CD14-positive monocyte (primary cell): ENCODE measurements around the gene SYT2. TPM values are rescaled to one million over a fixed set of nuclear protein-coding genes. Genes with fewer than 3 reads are reported as not detected.
"Not testable (repeated sequence)": the region's sequence is repeated elsewhere in the genome, so short reads cannot be mapped to it uniquely, and the experiment has no call there.

Experiments used
- DNase-seq, 3 donors: peaks; one replicate each; pipeline ENCODE4 v3.0.0-alpha.2; 2011 to 2022
- H2AFZ ChIP-seq: 2 replicates; pipeline ENCODE4 v1.6.0; 2012; ENCODE audit warnings: mild to moderate bottlenecking, low read depth, low read length, inconsistent platforms; ENCODE audit not compliant: insufficient read depth, poor library complexity, severe bottlenecking
- H3K27ac ChIP-seq, 2 donors: 1 replicate in 1 of 2; 2 replicates in 1 of 2; pipeline ENCODE4 v1.5.1; 2012 to 2013; ENCODE audit warnings: low read length in 2 of 2, control low read depth in 1 of 2, inconsistent platforms in 1 of 2, low read depth in 1 of 2, mild to moderate bottlenecking in 1 of 2
- H3K27me3 ChIP-seq, 2 donors: one replicate each; pipeline versions ENCODE4 v1.6.0 to v1.6.1; 2011 to 2013; ENCODE audit warnings: low read length in 2 of 2; ENCODE audit not compliant: control insufficient read depth in 2 of 2, insufficient read depth in 2 of 2
- H3K36me3 ChIP-seq, 2 donors: replicated peaks in 1 of 2; 1 replicate in 1 of 2; 2 replicates in 1 of 2; pipeline versions ENCODE4 v1.5.1 to v1.6.1; 2012 to 2013; ENCODE audit warnings: low read length in 2 of 2, control low read depth in 1 of 2, inconsistent platforms in 1 of 2, mild to moderate bottlenecking in 1 of 2; ENCODE audit not compliant: insufficient read depth in 2 of 2, control insufficient read depth in 1 of 2
- H3K4me1 ChIP-seq, 2 donors: 1 replicate in 1 of 2; 2 replicates in 1 of 2; pipeline versions ENCODE4 v1.5.1 to v1.6.1; 2012 to 2013; ENCODE audit warnings: low read length in 2 of 2, control low read depth in 1 of 2, inconsistent platforms in 1 of 2, mild to moderate bottlenecking in 1 of 2, moderate library complexity in 1 of 2; ENCODE audit not compliant: insufficient read depth in 2 of 2, control insufficient read depth in 1 of 2
- H3K4me2 ChIP-seq: replicated peaks from 2 replicates; pipeline ENCODE3; 2012; ENCODE audit warnings: low read length, moderate library complexity, mild to moderate bottlenecking; ENCODE audit not compliant: poor library complexity, severe bottlenecking; ENCODE audit errors: extremely low read depth
- H3K4me3 ChIP-seq, 3 experiments: fragments of 200-600 bp in 1 of 3; sonication (generic) in 1 of 3; replicated peaks in 1 of 3; 1 replicate in 2 of 3; 2 replicates in 1 of 3; pipeline ENCODE4 v1.5.1; 2011 to 2013; ENCODE audit warnings: low read length in 3 of 3, mild to moderate bottlenecking in 3 of 3, control low read depth in 2 of 3, low read depth in 2 of 3, inconsistent platforms in 1 of 3, moderate library complexity in 1 of 3
- H3K79me2 ChIP-seq: 2 replicates; pipeline ENCODE4 v1.6.0; 2012; ENCODE audit warnings: mild to moderate bottlenecking, control low read depth, inconsistent platforms, low read length, moderate library complexity; ENCODE audit not compliant: insufficient read depth
- H3K9ac ChIP-seq: 2 replicates; pipeline ENCODE4 v1.6.0; 2017; ENCODE audit warnings: low read length, mild to moderate bottlenecking; ENCODE audit not compliant: insufficient read depth, poor library complexity, severe bottlenecking
- H3K9me3 ChIP-seq, 2 donors: replicated peaks in 1 of 2; 1 replicate in 1 of 2; 2 replicates in 1 of 2; pipeline versions ENCODE4 v1.5.1 to v1.6.1; 2012 to 2013; ENCODE audit warnings: low read length in 2 of 2, control low read depth in 1 of 2; ENCODE audit not compliant: control insufficient read depth in 1 of 2, insufficient read depth in 1 of 2
- H4K20me1 ChIP-seq: 2 replicates; pipeline ENCODE4 v1.6.0; 2012; ENCODE audit warnings: mild to moderate bottlenecking, low read length, control low read depth, moderate library complexity; ENCODE audit not compliant: insufficient read depth
- H3K27ac Mint-ChIP-seq, 7 donors: one replicate each; pipeline ENCODE4 v1.8.0; 2020; ENCODE audit warnings: mild to moderate bottlenecking in 7 of 7, mixed read lengths in 7 of 7, moderate library complexity in 6 of 7, inconsistent platforms in 2 of 7
- H3K27me3 Mint-ChIP-seq, 3 donors: one replicate each; pipeline ENCODE4 v1.8.0; 2021 to 2022; ENCODE audit warnings: low read depth in 3 of 3, mild to moderate bottlenecking in 3 of 3, mixed read lengths in 3 of 3, moderate library complexity in 3 of 3, inconsistent platforms in 1 of 3
- H3K36me3 Mint-ChIP-seq, 2 donors: one replicate each; pipeline ENCODE4 v1.8.0; 2020; ENCODE audit warnings: mixed read lengths in 2 of 2, inconsistent platforms in 1 of 2, mild to moderate bottlenecking in 1 of 2
- H3K4me1 Mint-ChIP-seq: one replicate; pipeline ENCODE4 v1.8.0; 2020; ENCODE audit warnings: mild to moderate bottlenecking, mixed read lengths
- H3K4me3 Mint-ChIP-seq, 2 donors: one replicate each; pipeline ENCODE4 v1.8.0; 2020; ENCODE audit warnings: mild to moderate bottlenecking in 2 of 2, mixed read lengths in 2 of 2, moderate library complexity in 1 of 2
- H3K9me3 Mint-ChIP-seq, 7 donors: one replicate each; pipeline ENCODE4 v1.8.0; 2020 to 2022; ENCODE audit warnings: mixed read lengths in 7 of 7, mild to moderate bottlenecking in 6 of 7, moderate library complexity in 6 of 7, inconsistent platforms in 2 of 7
- CTCF ChIP-seq: fragments of 200-600 bp; IDR thresholded peaks from one replicate; pipeline ENCODE4 v1.8.0; 2022; ENCODE audit warnings: antibody characterized with exemption, mild to moderate bottlenecking
- WGBS: methylation state at CpG from one replicate; pipeline ENCODE4 v1.1.5; 2013; ENCODE audit warnings: missing lambda C conversion rate; ENCODE audit not compliant: insufficient coverage; 5-methylcytosine and 5-hydroxymethylcytosine counted together
- intact Hi-C, 2 donors: fragments of 100-400 bp; cut with micrococcal nuclease; formaldehyde crosslinking; loops; one replicate each; pipeline versions ENCODE4 v1.15.0 to v1.15.1; 2023
- polyA plus RNA-seq, 3 donors: library from polyadenylated mRNA; depleted of rRNA in 1 of 3; unstranded in 2 of 3; stranded (reverse) in 1 of 3; fragments of 300-500 nt in 2 of 3; fragments of >200 nt in 1 of 3; fragmentation: Illumina TruSeq in 2 of 3; gene quantifications; 1 replicate in 2 of 3; 2 replicates in 1 of 3; pipeline ENCODE4 v1.2.3, GENCODE V29; 2012 to 2021

SYT2 gene
- polyA plus RNA-seq, 3 donors: not detected

DNA sequence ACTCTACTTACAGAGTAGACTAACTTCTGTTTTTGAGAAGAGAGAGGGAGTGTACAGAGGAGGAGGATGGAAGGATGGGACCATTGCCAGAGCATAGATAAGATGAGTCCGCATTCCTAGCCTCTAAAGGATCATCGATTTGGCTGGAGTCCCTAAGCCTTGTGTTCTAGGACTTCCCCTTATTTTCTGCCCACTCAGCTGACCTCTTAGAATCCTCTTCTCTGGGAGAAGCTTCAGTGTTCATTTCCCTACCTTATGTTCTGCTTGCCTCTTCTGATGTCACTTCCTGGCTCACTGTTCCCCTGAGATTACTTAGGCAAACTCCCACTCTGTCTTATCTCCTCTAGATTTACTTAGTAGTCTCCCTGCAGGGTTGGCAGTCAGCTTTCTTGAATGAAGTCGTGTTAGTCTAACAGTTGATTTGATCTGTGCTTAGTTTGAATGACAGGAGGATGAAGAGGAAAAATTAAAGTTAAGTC is 156.7 kb downstream of the SYT2 start:
- H3K9me3 Mint-ChIP-seq: no peaks in the 10 kb centered on the region
- Histone ChIP-seq H3K9me3 (no peaks in the 10 kb centered on the region), H4K20me1 (no peaks in the 10 kb centered on the region), H3K4me2 (no peak overlapping the region), H3K79me2 (no peaks in the 10 kb centered on the region), H3K4me3 (no peak overlapping the region), H3K27me3 (no peaks in the 10 kb centered on the region), H3K36me3 (peaks cover 0 to 7% of the 10 kb centered on the region in 2 donors), H3K9ac (no peak overlapping the region), H3K4me1 (peaks cover 5 to 6% of the 10 kb centered on the region in 2 donors), H3K27ac (no peak overlapping the region), H2AFZ (no peak overlapping the region)
- peaks cover 21 to 30% of the 10 kb centered on the region in 2 donors for H3K36me3 Mint-ChIP-seq
- H3K4me3 Mint-ChIP-seq: peak overlapping the region in 1 of 2 donors; percentile 44
- peak; percentile 12 to 63 (median 37) for DNase-seq
- intact Hi-C loops: no loop called here
- peaks cover 13% of the 10 kb centered on the region for H3K4me1 Mint-ChIP-seq
- peak overlapping the region in 2 of 7 donors; percentile 0 to 15 for H3K27ac Mint-ChIP-seq
- no peak for TF ChIP-seq CTCF
- H3K27me3 Mint-ChIP-seq: peaks cover 0 to 5% (median 2%) of the 10 kb centered on the region in 3 donors
- 36% methylated on average over 2 of the region's 3 CpGs for WGBS

DNA sequence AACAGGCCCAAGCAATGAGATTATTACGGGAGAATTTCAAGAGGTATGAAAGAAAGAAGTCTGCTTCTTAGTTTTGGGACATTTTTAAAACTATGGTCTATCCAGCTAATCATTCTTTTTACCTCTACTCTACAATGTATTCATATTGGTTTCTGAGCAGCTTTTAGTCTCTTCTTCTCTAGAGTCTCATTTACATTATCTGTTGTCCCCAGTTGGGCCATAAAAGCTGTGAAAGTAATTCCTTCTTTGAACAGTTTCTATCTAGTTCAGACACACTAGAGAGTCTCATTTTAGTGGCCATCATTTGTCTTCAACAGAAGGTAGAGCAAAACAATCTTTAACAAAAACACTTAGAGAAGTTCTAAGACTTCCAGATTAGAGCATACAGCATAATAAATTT is 157.2 kb downstream of the SYT2 start:
- intact Hi-C loops, H3K4me3 Mint-ChIP-seq, H3K27ac ChIP-seq, DNase-seq, H3K27ac Mint-ChIP-seq, H3K4me3 ChIP-seq, H3K36me3 ChIP-seq, H3K9ac ChIP-seq, H3K27me3 ChIP-seq, H3K9me3 Mint-ChIP-seq, H3K4me2 ChIP-seq, H3K9me3 ChIP-seq, H2AFZ ChIP-seq, H3K4me1 ChIP-seq, H3K27me3 Mint-ChIP-seq, H4K20me1 ChIP-seq, H3K79me2 ChIP-seq: not testable (repeated sequence)
- Mint-ChIP-seq H3K4me1 (peaks cover 13% of the 10 kb centered on the region), H3K36me3 (peaks cover 19 to 30% of the 10 kb centered on the region in 2 donors)
- no CpG with 5 or more reads among the region's 1 CpG for WGBS

DNA sequence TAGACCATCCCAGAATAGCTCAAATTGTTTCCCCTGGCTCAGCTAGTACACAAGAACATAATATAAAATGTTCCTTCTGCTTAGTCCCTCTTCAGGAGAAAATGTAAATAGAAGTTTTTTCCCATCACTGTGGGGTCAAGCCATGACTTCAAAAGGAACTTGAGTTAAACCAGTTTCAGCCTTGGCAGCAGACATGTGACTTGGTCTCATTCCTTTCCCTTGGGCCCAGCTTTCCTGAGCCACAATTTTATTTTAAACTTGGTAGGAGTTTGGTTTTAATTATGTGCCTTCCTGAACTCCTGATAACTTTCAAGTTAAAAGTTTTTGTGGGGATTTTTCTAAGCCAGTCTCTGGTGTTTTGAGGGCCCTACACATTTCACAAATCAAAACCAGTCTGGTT is 157.6 kb downstream of the SYT2 start:
- H3K4me2 ChIP-seq, H3K27ac ChIP-seq, H3K27ac Mint-ChIP-seq, H3K79me2 ChIP-seq, H3K27me3 ChIP-seq, H3K4me1 ChIP-seq, H3K9me3 ChIP-seq, H3K36me3 ChIP-seq, H4K20me1 ChIP-seq, H3K27me3 Mint-ChIP-seq, intact Hi-C loops, H3K9ac ChIP-seq, H3K9me3 Mint-ChIP-seq, H3K4me3 Mint-ChIP-seq, H2AFZ ChIP-seq, DNase-seq, H3K4me3 ChIP-seq: not testable (repeated sequence)
- Mint-ChIP-seq H3K4me1 (peaks cover 13% of the 10 kb centered on the region), H3K36me3 (peaks cover 19 to 30% of the 10 kb centered on the region in 2 donors)
